ENCODE results near the gene TEP1. TPM values are rescaled to one million over a fixed set of nuclear protein-coding genes. Genes with fewer than 3 reads are reported as not detected.

The TEP1 gene
- total and polyA plus RNA-seq, 10 of the 15 experiments (the other 5 are each of a cell fraction or from before 2014, with no cell fraction given), result 3.3 to 29.7 (median 16.8) TPM

DNA sequence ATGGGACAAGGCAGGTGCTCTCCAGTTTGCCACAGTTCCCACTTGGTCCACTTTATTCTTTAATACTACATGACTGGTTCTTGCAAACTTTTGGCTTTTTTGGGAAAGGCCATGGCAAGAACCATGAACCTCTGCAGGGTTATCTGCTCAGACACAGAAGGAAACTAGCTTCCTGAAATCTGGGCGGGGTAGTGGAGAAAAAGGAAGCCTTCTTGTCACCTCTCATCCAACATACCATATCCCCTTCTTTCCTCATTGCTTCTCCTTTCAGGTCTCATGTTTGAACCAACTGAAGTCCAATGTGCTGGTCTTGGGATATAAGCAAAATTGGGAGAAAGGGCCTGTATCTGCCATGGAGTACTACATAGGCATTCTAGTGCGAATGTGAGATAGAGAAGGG, 28.2 kb upstream of the TEP1 start:
- Histone ChIP-seq H3K27ac (ENCODE audit: control insufficient read depth, insufficient read depth) (no peak overlapping the region), H3K27me3 (replicated peaks in 1 of 2; ENCODE audit: control insufficient read depth in 2 of 2, insufficient read depth in 2 of 2, low read length in 1 of 2) (no peaks in the 10 kb centered on the region), H3K9me3 (replicated peaks; ENCODE audit: control insufficient read depth, insufficient read depth, low read length) (no peaks in the 10 kb centered on the region; the same call in 2 of the 3 replicates), H3K4me1 (ENCODE audit: control insufficient read depth, insufficient read depth, low read length) (no peaks in the 10 kb centered on the region), H3K9ac (ENCODE audit: control insufficient read depth, insufficient read depth, low read length) (no peak overlapping the region), H3K79me2 (ENCODE audit: control insufficient read depth, insufficient read depth, low read length) (no peaks in the 10 kb centered on the region), H3K4me2 (ENCODE audit: control insufficient read depth, insufficient read depth) (no peak overlapping the region), H4K20me1 (ENCODE audit: control insufficient read depth, insufficient read depth) (no peaks in the 10 kb centered on the region), H2AFZ (ENCODE audit: control insufficient read depth, low read depth, low read length) (no peak overlapping the region), H3K4me3 (no peak overlapping the region), H3K36me3 (ENCODE audit: control insufficient read depth in 2 of 2, insufficient read depth in 2 of 2, low read length in 1 of 2) (no peaks in the 10 kb centered on the region)
- TF ChIP-seq GABPA (IDR thresholded peaks at IDR 0.05; ENCODE audit: low read depth) (no peak), CHD4 (IDR thresholded peaks at IDR 0.05) (no peak)
- no TSS peak for BruUV-seq (replicated peaks)
- DNase-seq (ENCODE audit: low read depth, low spot score) (no peak), ATAC-seq (no peak), FAIRE-seq (no peak)
- ChIA-PET CTCF (interaction anchor here (1.1 to 2.2 kb wide), 2 partner anchors 26 to 113 kb away, joined by 4 to 10 read pairs; no protein-coding TSS in a partner anchor), RAD21 (ENCODE audit: unreplicated experiment) (no interaction called here), POLR2A (interaction anchor here (1.5 kb wide), 1 partner anchor 9 kb away, joined by 3 read pairs; no protein-coding TSS in a partner anchor), SMC1A (ENCODE audit: uncharacterized antibody, unreplicated experiment) (interaction anchor here (0.9 kb wide), 1 partner anchor 12 kb away, joined by 3 read pairs; no protein-coding TSS in a partner anchor)
- in situ Hi-C loops (cut with MboI) (no loop called here), intact Hi-C loops (cut with micrococcal nuclease; ENCODE audit: unreplicated experiment) (no loop called here)
- WGBS (ENCODE audit: insufficient coverage, insufficient replicate concordance, low lambda C conversion rate, missing lambda C conversion rate), result 96% methylated on average over 2 of the region's 2 CpGs

DNA sequence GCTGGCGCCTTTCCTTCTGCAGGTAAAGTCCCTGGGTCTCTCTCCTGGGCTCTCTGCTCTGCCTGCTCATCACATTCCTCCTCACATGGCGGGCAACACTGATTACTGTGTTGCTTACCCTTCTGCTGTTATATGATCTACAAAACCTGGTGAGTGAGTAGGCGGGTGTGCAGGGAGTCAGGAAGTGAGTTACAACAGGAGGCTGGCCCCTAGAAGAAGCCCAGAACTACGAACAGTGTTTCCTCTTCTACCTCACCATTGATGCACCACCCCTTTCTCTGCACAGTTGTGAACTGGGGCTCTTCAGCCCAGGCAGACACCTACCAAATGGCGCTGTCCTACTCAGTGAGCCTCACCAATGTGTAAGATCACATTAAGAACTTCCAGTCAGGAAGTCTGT, 27.6 kb upstream of the TEP1 start:
- FAIRE-seq, result no peak
- no peak overlapping the region for H3K4me3 ChIP-seq
- H2AFZ ChIP-seq (ENCODE audit: control insufficient read depth, low read depth, low read length), result no peak overlapping the region
- intact Hi-C loops (cut with micrococcal nuclease; ENCODE audit: unreplicated experiment), result no loop called here
- RAD21 ChIA-PET (ENCODE audit: unreplicated experiment), result no interaction called here
- H4K20me1 ChIP-seq (ENCODE audit: control insufficient read depth, insufficient read depth), result no peaks in the 10 kb centered on the region
- WGBS (ENCODE audit: insufficient coverage, insufficient replicate concordance, low lambda C conversion rate, missing lambda C conversion rate), result 72% methylated on average over 5 of the region's 5 CpGs
- H3K4me1 ChIP-seq (ENCODE audit: control insufficient read depth, insufficient read depth, low read length), result no peaks in the 10 kb centered on the region
- H3K9ac ChIP-seq (ENCODE audit: control insufficient read depth, insufficient read depth, low read length), result no peak overlapping the region
- TF ChIP-seq, protein P1, sequence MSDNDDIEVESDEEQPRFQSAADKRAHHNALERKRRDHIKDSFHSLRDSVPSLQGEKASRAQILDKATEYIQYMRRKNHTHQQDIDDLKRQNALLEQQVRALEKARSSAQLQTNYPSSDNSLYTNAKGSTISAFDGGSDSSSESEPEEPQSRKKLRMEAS (IDR thresholded peaks at IDR 0.05; ENCODE audit: low read depth, low read length), result no peak
- TF ChIP-seq ZNF384 (IDR thresholded peaks at IDR 0.05; ENCODE audit: borderline replicate concordance, low read depth, low read length) (no peak), ZNF274 (IDR thresholded peaks at IDR 0.05; ENCODE audit: insufficient read depth, insufficient read length) (no peak)
- no peak for DNase-seq (ENCODE audit: low read depth, low spot score)
- H3K27ac ChIP-seq (ENCODE audit: control insufficient read depth, insufficient read depth), result no peak overlapping the region
- SMC1A ChIA-PET (ENCODE audit: uncharacterized antibody, unreplicated experiment), result interaction anchor here (0.9 kb wide), 1 partner anchor 12 kb away, joined by 3 read pairs; no protein-coding TSS in a partner anchor
- H3K36me3 ChIP-seq (ENCODE audit: control insufficient read depth in 2 of 2, insufficient read depth in 2 of 2, low read length in 1 of 2), result no peaks in the 10 kb centered on the region
- H3K4me2 ChIP-seq (ENCODE audit: control insufficient read depth, insufficient read depth), result no peak overlapping the region
- CTCF ChIA-PET, result interaction anchor here (1.1 to 2.2 kb wide), 2 partner anchors 25 to 113 kb away, joined by 4 to 10 read pairs; no protein-coding TSS in a partner anchor
- H3K79me2 ChIP-seq (ENCODE audit: control insufficient read depth, insufficient read depth, low read length), result no peaks in the 10 kb centered on the region
- no peaks in the 10 kb centered on the region; the same call in 2 of the 3 replicates for H3K9me3 ChIP-seq (replicated peaks; ENCODE audit: control insufficient read depth, insufficient read depth, low read length)
- in situ Hi-C loops (cut with MboI), result no loop called here
- POLR2A ChIA-PET, result no interaction called here
- BruUV-seq (replicated peaks), result no TSS peak
- H3K27me3 ChIP-seq (replicated peaks in 1 of 2; ENCODE audit: control insufficient read depth in 2 of 2, insufficient read depth in 2 of 2, low read length in 1 of 2), result no peaks in the 10 kb centered on the region
- peak; percentile 20; the same call in 2 of the 3 replicates for ATAC-seq
